ENCODE measurements around the gene CAMSAP1.

DNA sequence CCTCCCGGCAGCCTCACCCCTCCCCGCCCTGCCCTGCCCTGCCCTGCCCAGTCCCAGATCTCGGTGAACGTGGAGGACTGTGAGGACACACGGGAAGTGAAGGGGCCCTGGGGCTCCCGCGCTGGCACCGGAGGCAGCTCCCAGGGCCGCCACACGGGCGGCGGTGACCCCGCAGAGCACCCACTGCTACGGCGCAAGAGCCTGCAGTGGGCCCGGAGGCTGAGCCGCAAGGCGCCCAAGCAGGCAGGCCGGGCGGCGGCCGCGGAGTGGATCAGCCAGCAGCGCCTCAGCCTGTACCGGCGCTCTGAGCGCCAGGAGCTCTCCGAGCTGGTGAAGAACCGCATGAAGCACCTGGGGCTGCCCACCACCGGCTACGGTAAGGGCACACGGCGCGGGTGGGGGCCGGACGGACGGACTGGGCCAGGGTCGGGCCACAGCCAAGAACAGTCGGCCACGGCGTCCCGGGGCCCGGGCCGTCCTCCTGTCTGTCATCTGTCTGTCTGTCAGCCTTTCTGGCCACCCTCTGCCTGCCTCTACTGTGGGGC, 121.1 kb downstream of the CAMSAP1 start:
- TF ChIP-seq CTCF (IDR thresholded peaks at IDR 0.05; ENCODE audit: low read depth, low read length): no peak
- TF ChIP-seq EZH2phosphoT487 (IDR thresholded peaks at IDR 0.05; ENCODE audit: low read depth): no peak

Data from OCI-LY3 (cell line).